ENCODE measurements around the gene PLA2G12B. TPM values are rescaled to one million over a fixed set of nuclear protein-coding genes. Genes with fewer than 3 reads are reported as not detected.

The PLA2G12B gene
- total and polyA plus RNA-seq, 2 donors from 2014 or later = 0.66 to 10.3 TPM

DNA sequence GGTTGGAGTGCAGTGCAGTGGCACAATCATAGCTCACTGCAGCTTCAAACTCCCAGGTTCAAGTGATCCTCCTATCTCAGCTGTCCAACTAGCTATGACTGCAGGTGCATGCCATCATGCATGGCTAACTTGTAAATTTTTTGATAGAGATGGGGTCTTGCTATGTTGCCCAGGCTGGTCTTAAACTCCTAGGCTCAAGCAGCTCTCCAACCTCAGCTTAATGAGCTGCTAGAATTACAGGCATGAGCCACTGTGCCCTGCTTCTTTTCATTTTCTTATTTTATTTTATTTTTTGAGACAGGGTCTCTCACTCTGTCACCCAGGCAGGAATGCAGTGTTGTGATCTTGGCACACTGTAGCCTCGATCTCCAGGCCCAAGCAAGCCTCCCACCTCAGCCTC, 7.6 kb downstream of the PLA2G12B start:
- no peak for TF ChIP-seq CTCF (IDR thresholded peaks at IDR 0.05; ENCODE audit: borderline replicate concordance, extremely low read depth, insufficient read depth)
- no peaks in the 10 kb centered on the region for H3K9me3 ChIP-seq (ENCODE audit: control insufficient read depth in 2 of 3, insufficient read depth in 1 of 3, low read length in 3 of 3)
- no peak overlapping the region for H3K4me3 ChIP-seq (ENCODE audit: low read length in 3 of 3)
- H3K27ac ChIP-seq (ENCODE audit: low read depth in 2 of 2, low read length in 2 of 2) = no peak overlapping the region
- H3K27me3 ChIP-seq (ENCODE audit: control insufficient read depth, insufficient read depth, low read length) = no peaks in the 10 kb centered on the region
- intact Hi-C loops (cut with DNase I) = no loop called here
- no peak overlapping the region for H3K9ac ChIP-seq (ENCODE audit: low read length in 3 of 3)
- FAIRE-seq (no peak), DNase-seq (no peak)
- no peaks in the 10 kb centered on the region for H3K4me1 ChIP-seq (ENCODE audit: control insufficient read depth in 2 of 3, insufficient read depth in 2 of 3, low read depth in 1 of 3, low read length in 3 of 3)
- no peaks in the 10 kb centered on the region for H3K36me3 ChIP-seq (ENCODE audit: control insufficient read depth in 2 of 3, insufficient read depth in 3 of 3, low read length in 3 of 3)

- Histone ChIP-seq H3K27me3 (ENCODE audit: control insufficient read depth, insufficient read depth, low read length) (no peaks in the 10 kb centered on the region), H3K9me3 (ENCODE audit: control insufficient read depth in 2 of 3, insufficient read depth in 1 of 3, low read length in 3 of 3) (no peaks in the 10 kb centered on the region), H3K4me1 (ENCODE audit: control insufficient read depth in 2 of 3, insufficient read depth in 2 of 3, low read depth in 1 of 3, low read length in 3 of 3) (no peaks in the 10 kb centered on the region), H3K36me3 (ENCODE audit: control insufficient read depth in 2 of 3, insufficient read depth in 3 of 3, low read length in 3 of 3) (peaks cover 0 to 2% (median 0%) of the 10 kb centered on the region in 3 donors), H3K9ac (ENCODE audit: low read length in 3 of 3) (no peak overlapping the region), H3K27ac (ENCODE audit: low read depth in 2 of 2, low read length in 2 of 2) (no peak overlapping the region), H3K4me3 (ENCODE audit: low read length in 3 of 3) (no peak overlapping the region)
- intact Hi-C loops (cut with DNase I) = no loop called here
- FAIRE-seq = no peak
- TF ChIP-seq CTCF (IDR thresholded peaks at IDR 0.05; ENCODE audit: borderline replicate concordance, extremely low read depth, insufficient read depth) = no peak
- DNase-seq = no peak
Measured at GRCh38 chr10:72943498-72944234, 10.9 kb downstream of the PLA2G12B start.

DNA sequence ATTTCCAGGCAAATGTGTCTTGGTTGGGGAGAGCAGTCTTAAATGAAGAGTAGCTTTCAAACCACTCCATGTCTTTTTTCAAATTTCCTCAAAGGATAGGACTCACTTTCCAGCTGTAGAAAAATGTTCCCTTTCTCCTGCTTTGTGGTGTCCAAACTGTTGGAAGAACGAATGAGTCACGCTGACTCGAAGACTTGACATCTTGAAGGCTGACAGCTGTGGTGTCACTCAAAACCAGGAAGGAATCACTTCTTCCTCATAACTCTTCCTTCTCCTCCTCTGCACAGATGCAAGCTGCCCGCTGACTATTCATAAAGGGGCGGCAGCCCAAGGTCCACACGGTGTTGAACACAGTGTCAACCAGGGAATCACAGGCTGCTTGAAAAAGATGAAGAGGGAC, 19.2 kb downstream of the PLA2G12B start:
- Histone ChIP-seq H3K4me3 (ENCODE audit: low read length in 3 of 3) (no peak overlapping the region), H3K27ac (ENCODE audit: low read depth in 2 of 2, low read length in 2 of 2) (no peak overlapping the region), H3K4me1 (ENCODE audit: control insufficient read depth in 2 of 3, insufficient read depth in 2 of 3, low read depth in 1 of 3, low read length in 3 of 3) (no peaks in the 10 kb centered on the region), H3K27me3 (ENCODE audit: control insufficient read depth, insufficient read depth, low read length) (no peaks in the 10 kb centered on the region), H3K36me3 (ENCODE audit: control insufficient read depth in 2 of 3, insufficient read depth in 3 of 3, low read length in 3 of 3) (peaks cover 0 to 2% (median 0%) of the 10 kb centered on the region in 3 donors), H3K9ac (ENCODE audit: low read length in 3 of 3) (no peak overlapping the region), H3K9me3 (ENCODE audit: control insufficient read depth in 2 of 3, insufficient read depth in 1 of 3, low read length in 3 of 3) (no peaks in the 10 kb centered on the region)
- intact Hi-C loops (cut with DNase I) = no loop called here
- no peak for TF ChIP-seq CTCF (IDR thresholded peaks at IDR 0.05; ENCODE audit: borderline replicate concordance, extremely low read depth, insufficient read depth)
- FAIRE-seq = no peak
- no peak for DNase-seq
